ENCODE measurements around the gene CASZ1.

Gene CASZ1

DNA sequence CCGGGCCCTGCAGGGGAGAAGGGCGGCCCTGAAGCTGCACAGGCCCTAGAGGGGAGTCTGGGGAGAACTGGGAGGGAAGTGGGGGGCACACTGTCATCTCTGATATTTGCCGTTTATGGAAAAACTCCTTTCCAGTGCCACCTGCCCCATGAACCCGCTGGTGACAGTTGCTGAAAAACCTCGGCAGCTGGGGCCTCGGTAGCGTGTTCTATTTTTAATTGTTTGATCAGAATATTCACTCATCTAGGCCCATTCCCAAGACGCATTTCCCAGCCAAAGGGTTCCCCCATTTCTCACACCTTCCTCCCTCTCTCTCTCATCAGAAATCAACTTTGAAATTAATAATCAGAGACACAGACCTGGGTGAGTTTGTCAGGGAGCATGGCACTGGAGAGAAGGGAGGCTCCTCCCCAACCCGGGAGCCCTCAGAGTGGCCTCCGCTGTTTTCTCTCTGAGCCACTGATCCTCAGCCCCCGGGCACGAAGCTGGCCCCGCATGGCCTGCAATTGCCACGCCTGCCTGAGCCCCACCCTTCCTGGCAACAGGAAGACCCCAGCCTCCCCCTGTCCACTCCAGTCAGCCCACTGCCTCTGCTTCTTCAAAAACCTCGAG lies 111.1 kb downstream of the CASZ1 start:
- no peak for DNase-seq (ENCODE audit: low read depth in 3 of 3)

DNA sequence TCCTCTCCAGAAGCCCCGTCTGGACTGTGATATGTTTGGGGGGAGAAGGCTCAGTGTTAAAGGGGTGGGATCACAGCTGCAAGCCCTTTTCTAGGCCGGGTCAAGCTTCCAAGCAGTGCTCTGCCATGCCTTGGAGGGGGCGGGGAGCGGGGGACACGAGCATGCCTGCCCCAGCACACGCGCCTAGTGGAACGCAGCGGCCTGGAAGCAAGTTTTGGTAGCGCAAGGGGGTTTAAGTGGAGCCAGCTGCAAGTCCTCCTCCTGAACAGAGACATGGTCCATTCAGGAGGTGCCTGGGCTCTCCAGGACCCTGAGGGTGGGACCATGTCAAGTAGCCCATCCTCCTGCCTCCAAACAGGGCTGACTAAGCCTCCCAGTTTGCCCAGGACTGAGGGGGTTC lies 112.2 kb downstream of the CASZ1 start:
- no peak for DNase-seq (ENCODE audit: low read depth in 3 of 3)

DNA sequence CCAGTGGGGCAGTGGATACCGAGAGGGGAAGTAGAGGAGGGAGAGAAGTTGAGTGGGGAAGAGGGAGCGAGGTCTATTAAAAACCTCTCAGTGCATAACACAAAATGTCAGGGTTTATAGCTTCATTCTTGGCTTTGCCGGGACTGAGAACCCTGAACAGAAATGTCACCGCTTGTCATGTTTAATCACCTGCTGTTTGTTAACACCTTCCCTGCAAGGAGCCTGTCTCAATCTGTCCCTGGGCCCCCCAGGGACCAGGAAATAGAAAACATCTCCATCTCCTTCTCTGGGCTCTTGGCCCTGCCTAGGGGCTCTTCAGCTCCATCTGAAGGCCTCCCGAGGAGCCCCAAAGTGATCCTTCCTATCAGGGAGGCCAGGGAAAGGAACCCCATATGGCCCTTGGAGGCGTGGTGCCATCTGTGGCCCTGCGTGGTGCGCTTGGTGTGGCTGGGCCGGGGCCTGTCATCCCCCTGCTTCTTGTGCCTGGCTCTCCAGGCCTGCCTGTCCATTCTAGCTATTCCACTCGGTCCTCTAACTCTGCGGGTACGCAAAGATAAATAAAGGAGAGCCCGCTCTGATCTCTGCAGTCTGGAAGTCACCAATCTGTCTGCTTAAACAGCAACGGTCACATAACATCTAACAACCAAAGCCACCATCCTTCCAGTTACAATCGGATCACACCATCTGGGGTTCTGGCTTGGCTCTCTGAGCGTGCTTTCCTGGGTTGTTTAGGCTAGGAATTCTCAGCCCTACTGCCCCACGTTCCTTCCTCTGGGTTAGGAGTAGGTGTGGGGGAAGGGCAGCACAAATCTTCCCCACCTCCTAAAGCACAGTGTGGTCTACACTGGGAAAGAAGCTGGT lies 113.8 kb downstream of the CASZ1 start:
- DNase-seq (ENCODE audit: low read depth in 3 of 3): no peak

DNA sequence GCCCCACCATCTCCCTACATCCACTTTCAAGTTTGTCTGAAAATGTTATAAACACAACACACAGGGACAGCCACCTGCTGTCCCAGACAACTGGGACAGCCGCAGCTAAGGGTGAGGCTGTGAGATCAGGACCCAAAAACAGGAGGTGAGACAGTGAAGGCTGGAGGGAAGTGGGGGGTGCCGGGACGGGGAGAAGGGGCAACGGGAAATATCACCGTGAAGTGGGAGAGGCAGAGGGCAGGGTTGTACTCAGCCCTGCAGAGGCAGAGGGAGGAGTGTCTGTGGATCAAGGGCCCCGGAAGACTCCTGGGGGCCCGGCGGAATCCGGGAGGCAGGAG lies 114.4 kb downstream of the CASZ1 start:
- DNase-seq (ENCODE audit: low read depth in 3 of 3): no peak

DNA sequence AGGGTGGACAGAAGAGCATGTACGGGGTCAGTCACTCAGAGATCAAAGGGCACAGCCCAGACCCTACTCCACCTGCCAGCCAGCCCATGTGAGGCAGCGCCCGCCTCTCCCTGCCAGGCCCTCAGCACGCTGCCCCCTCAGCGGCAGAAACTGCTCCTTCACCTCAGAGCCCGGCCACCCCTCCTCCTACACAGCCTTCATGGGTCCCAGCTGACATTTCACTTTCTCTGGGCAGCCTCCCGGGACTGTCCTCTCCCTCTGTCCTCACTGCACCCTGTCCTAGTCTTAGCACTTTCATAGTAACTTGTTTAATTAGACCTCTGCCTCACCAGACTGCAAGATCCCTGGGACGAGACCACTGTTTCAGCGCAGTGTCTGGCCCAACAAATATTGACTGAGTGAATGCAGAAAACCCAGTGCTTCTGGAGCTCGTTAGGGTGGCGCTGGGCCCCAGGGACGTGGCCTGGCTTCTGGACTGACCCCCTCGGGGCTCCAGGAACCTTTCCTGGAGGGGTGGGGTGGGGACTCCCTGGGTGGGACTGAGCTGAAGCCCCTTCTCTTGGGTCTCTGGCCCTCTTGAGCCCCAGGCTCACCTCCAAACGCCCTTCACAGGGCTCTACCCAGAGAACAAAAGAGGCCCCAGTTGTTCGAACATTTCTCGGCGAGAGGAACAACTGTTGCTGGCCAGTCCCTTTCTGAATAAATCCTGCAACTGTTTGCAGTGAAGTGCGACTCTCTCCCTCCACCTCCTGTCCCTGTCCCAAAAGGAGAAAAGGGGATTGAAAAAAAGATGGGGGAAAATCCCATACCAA lies 114.9 kb downstream of the CASZ1 start:
- DNase-seq (ENCODE audit: low read depth in 3 of 3): no peak

DNA sequence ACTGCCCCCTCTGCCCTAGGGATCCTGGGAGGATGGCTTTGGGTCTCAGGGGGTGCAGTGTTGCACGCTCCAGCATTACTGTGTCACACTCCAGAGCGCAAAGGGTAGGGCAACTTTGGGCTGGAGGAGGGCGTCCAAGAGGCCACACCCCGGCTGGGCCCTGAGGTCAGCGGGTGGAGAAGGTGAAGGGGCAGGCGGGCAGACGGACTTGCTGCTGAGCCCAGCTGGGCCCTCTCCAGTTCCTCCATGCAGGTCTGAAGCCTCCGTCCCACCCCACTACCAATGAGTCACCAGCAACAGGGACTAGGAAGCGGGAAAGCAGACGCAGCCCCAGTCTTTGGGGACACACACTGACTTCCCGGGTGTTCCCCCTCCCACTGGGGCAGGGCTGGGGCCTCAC lies 116.0 kb downstream of the CASZ1 start:
- DNase-seq (ENCODE audit: low read depth in 3 of 3): no peak

DNA sequence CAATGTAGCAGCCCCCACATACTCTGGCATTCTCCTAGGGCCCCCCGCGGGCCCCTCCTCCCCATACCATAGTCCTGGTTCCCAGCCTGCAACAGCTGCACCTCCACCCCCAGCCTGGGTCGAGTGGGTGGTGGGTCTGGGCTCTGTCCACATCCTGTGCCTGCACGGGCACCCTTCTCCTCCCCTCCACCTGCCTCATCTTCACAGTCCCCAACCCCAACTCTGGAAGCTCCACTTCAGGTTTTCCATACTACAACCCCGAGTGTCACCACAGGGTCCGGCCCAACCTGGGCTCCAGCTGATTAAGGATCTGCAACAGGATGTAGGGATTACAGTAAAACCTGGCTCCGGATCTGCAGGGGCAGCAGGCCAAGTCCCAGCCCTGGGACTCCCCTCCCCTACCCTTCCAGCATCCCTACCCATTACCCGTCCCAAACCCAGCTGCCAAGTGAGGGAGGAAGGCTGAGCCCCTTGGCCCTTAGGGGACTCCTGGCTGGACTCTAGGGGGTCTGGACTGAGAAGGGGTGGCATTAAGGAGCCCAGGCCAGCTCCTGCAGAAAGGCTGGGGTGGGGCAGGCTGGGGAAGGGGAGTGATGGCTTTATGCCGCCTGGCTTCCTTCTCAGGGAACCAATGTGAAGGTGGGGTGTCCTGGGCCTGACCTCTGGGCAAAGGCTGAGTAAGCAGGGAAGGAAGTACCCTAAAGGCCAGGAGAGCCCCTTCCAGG lies 116.8 kb downstream of the CASZ1 start:
- DNase-seq (ENCODE audit: low read depth in 3 of 3): no peak

DNA sequence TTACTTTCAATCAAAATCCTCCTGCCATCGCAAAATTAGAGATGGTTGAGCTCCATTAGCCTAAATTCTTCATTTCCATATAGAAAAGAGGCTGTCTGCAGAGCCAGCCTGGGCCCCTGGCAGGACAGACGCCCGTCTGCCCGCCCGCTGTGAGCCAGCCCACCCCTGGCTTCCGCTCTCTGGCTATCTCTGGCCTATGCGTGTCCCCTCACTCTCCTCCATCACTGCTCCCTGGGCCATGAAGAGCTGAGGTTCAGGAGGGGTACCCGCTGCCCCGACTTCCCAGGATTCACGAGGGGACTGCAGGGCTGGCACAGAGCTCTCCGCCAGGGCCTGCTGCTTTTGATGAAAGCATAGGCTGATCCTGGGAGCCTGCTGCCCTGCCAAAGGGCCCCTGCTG lies 117.6 kb downstream of the CASZ1 start:
- no peak for DNase-seq (ENCODE audit: low read depth in 3 of 3)

DNA sequence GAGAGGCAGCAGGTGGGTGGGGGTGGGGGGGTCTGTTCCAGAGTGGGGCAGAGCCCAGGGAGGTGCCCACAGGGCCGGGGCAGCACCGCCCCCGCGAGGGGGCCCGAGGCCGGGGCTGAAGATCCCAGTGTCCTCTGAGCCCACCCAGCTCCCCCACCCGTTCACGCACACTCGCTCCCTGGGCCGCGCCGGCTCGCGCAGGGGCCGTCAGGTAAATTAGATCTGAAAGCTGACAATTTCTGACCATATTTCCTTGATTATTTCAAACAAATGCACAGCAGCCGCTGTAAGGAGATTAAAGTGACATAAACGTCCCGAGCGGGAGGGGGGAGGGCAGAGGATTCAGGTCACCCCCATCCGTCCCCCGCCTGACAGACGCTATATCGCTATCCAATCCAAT lies 118.0 kb downstream of the CASZ1 start:
- no peak for DNase-seq (ENCODE audit: low read depth in 3 of 3)

DNA sequence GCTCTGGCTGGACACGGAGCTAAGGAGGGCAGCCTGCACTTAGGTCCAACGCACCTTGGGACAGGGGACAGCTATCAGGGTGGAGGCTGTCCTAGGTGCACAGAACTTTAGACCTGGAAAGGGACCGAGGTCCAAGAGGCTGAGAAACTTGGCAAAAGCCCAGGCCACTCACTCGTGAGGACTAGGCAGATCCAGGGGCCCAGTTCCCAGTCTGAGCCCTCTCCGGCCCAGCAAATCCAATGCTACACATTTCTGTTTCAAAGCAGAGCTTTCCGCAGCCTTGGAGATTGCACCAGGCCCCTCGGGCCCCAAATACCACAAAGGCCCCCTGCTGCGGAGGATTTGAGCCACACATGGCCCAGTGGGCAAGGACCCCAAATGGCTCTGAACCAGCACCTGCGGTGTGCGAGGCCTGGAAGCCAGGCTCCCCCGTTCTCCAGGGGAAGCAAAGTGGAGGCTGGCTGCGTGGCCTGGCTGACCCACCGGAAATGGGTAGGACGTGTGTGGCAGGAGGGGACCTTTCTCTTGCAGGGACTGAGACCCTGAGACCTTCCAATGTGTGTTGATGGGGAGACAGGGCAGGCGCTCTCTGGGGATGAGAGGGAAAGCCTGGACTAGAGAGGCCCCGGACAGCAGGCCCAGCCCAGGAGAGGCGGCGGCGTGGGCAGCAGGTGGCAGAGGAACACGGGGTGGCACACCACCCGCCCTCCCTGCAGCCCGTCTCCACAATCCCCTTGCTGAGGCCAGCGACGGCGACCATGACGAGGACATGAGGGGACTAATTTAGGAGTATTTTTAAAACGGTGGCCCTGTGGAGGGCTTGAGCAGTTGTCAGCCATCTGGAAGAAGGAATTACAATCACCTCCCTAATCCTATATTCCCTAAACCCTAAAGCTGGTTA lies 118.7 kb downstream of the CASZ1 start:
- DNase-seq (ENCODE audit: low read depth in 3 of 3): no peak

DNA sequence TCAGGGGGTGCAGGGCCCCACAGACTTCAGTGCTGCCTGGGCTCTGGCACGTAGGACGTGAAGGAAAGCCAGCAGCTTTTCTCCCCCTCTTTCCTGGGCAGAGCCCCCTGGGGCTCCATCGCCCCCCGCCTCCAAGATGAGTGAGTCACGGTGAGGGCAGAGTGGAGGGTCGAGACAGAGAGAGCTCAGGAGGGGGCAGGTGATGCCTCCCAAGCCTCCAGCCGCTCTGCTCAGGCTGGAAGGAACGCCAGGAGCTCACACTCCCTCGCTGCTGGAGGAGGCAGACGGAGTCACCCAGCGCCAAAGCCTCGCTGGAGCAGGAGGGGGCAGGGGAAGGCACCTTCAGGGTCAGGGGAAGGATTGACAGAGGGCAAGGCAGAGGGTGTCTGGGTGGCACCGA lies 119.5 kb downstream of the CASZ1 start:
- DNase-seq (ENCODE audit: low read depth in 3 of 3): no peak

DNA sequence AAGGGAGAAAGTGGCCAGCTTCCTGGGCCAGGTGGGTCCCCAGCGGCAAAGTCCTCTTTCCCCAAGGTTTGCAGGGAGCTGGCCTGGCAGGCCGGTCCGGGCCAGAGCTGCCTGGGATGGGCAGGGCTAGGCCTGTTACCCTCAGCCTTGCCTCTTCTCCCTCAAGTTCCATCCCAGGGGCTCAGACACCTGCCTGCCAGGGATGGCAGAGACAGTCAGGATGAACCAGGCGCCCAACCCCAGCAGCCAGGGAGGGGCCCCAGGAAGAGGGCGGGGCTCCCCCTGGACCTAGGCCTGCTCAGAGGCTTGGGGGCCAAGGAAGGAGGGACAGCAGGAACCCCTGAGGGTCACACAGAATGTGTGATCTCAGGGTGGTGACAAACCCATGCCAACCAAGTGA lies 120.6 kb downstream of the CASZ1 start:
- no peak for DNase-seq (ENCODE audit: low read depth in 3 of 3)

DNA sequence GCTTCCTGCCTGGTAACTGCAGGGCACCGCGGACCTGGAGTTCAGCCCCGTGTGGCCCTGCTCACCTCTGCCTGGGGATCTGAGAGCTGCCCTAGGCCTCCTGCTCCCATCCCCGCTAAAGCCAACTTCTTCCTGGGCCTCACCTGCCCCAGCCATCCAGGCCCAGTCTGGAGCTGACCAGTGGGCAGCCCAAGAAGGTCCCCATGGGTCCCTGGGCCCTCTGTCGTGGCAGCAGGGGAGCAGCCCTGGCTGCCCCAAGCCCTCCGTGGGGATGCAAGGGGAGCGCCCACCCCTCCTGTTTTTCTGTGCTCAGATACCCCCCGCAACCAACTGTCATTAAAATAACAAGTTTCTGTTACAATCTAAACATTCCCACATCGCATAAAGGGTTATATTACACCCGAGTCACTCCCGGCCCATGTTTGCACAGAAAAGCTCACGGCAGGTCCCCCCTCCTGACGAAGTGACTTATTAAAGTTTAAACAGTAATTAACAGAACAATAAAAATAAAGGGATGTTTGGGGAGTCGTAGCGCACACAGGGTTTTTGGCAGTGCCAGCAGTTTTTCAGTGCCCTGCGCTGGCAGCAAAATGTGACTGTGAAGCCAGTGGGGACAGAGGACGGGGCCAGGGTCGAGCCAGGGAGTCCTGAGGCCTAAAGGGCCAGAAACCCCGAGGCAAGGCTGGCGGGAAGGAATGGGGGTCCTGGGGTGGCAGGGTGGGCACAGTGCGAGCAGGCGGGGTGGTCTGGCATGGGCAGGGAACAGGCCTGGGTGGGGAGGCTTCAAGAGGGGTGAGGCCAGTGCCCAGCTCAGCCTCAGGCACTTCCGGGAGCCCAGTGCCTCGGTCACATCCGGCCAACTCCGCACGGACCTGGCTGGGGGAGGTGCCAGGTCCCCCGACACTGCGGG lies 121.5 kb downstream of the CASZ1 start:
- no peak for DNase-seq (ENCODE audit: low read depth in 3 of 3)

DNA sequence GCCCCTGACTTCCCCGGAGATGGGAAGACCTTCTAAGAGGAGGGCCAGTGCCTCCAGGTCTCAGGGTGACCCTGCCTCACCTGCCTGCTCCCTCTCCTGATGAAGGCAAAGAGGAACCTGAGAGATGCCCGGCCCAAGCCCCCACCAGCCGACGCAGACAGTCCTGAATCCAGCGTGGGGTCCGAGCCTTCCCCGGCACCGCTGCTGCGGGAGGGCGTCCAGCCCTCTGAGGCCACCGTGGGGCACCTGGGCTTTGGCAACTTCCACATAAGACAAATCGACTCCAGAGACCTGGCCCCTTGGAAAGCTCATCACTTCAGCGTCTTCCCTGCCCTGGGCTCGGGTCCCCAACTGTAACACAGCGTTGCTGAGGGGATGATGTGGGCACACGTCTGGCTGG lies 122.2 kb downstream of the CASZ1 start:
- no peak for DNase-seq (ENCODE audit: low read depth in 3 of 3)

DNA sequence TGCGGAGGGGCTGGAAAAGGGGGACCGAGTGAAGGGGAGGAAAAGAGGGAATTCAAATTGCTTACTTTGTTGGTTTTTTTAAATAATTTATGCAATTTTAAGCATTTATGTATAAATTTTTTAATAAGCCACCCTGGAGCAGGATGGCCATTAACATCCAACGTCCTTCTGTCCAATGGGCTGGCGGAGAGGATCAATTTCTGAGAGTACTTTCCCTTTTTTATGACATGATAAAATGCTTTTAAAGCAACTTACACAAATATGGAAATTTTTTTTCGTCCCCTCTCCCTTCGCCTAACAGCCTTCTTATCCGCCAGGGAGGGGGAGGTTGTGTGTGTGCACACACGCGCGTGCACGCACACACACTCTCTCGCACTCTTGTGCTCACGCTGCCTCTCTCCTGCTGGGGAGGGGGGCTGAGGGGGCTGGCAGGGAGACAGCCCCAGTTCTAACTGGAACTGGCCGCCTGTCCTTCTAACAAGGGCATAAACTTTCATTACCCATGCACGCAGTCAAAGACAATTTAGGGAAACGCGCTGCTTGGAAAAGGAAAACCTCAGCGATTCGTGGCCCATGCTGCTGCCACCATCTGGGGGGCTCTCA lies 123.2 kb downstream of the CASZ1 start:
- DNase-seq (ENCODE audit: low read depth in 3 of 3): no peak

DNA sequence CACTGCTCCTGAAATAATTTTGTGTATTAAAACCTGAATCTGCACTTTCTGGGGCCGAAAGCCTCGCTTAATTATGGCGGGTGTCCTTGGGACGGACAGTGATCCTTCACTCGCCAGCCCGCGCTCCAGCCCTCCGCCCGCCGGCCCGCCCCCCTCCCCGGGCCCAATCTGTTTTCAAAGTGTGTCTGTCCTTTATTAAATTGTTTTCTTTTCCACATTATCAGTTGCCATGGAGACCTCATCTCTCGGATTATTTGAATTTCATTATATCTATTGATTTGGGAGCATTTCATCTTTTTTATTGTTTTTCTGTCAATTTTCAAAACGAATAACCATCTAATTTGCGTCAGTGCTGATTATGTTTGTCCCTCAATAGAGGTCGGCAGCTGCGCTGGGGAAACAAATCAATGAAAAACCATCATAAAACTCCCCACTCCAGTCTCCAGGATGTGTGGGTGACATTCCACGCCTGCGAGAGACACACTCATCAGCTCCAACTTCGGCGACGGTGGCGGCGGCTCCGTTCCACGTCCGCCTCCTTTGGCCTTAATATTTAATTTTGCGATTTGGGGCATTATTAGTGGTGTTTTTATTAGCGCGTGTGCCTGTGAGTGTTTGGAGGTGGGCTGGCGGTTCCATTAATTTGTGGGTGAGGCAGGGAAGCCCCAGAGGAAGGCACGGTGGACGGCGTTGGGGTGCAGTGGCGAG lies 123.9 kb downstream of the CASZ1 start:
- DNase-seq (ENCODE audit: low read depth in 3 of 3): no peak

DNA sequence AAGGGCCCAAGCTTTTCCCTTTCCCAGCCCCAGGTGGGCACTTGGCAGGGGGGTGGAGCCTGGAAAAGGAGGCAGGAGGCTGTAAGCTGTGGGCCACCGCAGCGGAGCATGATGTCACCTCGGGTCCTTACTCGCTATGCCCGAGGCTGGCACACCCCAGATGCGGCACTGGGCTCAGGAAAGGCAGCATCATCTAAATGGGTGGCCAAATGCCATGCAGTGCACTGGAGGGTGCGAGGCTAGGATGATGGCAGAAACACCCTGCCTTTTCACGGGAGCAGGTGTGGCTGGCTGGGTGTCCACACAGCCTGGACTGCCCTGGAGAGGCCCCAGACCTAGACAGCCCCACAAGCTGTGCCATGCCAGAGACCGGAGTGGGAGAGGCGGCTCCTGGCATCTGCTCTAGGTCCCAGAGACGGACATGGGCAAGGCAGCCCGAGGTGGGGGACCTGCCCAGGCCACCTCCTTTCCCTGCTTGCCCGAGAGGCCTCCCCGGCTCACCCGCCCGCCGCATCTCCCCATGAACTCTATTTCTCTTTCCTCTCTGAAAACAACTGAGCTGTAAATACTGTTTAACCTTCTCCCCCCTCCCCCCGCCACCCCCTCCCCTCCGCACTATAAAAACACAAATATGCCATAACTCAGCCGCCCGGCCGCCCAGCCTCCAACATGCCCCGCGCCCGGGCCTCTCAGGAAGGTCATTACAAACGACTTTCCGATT lies 124.7 kb downstream of the CASZ1 start:
- no peak for DNase-seq (ENCODE audit: low read depth in 3 of 3)

DNA sequence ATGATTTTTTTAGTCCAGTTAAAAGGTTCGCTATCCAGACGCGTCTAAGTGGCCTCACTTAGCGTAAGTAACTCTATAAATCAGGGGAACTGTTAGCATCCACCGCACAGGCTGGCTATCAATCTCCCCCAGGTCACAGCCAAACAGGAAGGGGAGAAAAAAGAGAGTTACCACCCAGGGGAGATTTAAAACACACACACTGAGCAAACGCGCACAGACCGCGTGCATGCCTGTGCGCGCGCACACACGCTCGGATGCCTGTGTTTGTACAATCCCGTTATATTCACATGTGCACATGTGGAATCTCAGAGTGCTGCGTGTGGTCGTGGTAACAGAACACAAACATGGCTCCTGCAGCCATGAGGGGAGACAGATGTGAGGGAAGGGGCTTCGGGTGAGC lies 125.4 kb downstream of the CASZ1 start:
- no peak for DNase-seq (ENCODE audit: low read depth in 3 of 3)

Measured in stimulated activated CD4-positive, alpha-beta T cell treated with anti-CD3 and anti-CD28 coated beads, TNF-alpha, amount 100 ng/mL, for 48 hours (primary cell).